T-helper 2 cell treated with Interferon-gamma antibody and Interleukin-4, amounts not matched to agents 5 μg/mL and 100 μg/mL, for 36 hours (primary cell): ENCODE data around the gene TMPRSS2.

Source experiments
- DNase-seq: peaks from one replicate; pipeline ENCODE4 v3.0.0; 2021; ENCODE audit warnings: low spot score
- H3K27ac Mint-ChIP-seq: one replicate; pipeline ENCODE4 v1.8.0; 2021; ENCODE audit warnings: mild to moderate bottlenecking, mixed read lengths
- H3K27me3 Mint-ChIP-seq: one replicate; pipeline ENCODE4 v1.8.0; 2021; ENCODE audit warnings: low read depth, mixed read lengths
- H3K36me3 Mint-ChIP-seq: one replicate; pipeline ENCODE4 v1.8.0; 2021; ENCODE audit warnings: low read depth, mixed read lengths
- H3K4me1 Mint-ChIP-seq: one replicate; pipeline ENCODE4 v1.8.0; 2021; ENCODE audit warnings: low read depth, mixed read lengths
- H3K4me3 Mint-ChIP-seq: one replicate; pipeline ENCODE4 v1.8.0; 2022; ENCODE audit warnings: mild to moderate bottlenecking, moderate library complexity, mixed read lengths
- H3K9me3 Mint-ChIP-seq: one replicate; pipeline ENCODE4 v1.8.0; 2021; ENCODE audit warnings: mixed read lengths

Gene TMPRSS2

GRCh38 chr21:41442481-41443186 is 65.3 kb downstream of the TMPRSS2 start:
- no peak for DNase-seq
- H3K27me3 Mint-ChIP-seq: no peaks in the 10 kb centered on the region
- no peak overlapping the region for H3K4me3 Mint-ChIP-seq
- H3K9me3 Mint-ChIP-seq: no peaks in the 10 kb centered on the region
- peaks cover 81% of the 10 kb centered on the region for H3K36me3 Mint-ChIP-seq
- peaks cover 2% of the 10 kb centered on the region for H3K4me1 Mint-ChIP-seq
- no peak overlapping the region for H3K27ac Mint-ChIP-seq

- peaks cover 81% of the 10 kb centered on the region for H3K36me3 Mint-ChIP-seq
- H3K27me3 Mint-ChIP-seq: no peaks in the 10 kb centered on the region
- DNase-seq: no peak
- peaks cover 5% of the 10 kb centered on the region for H3K4me1 Mint-ChIP-seq
- H3K27ac Mint-ChIP-seq: no peak overlapping the region
- no peak overlapping the region for H3K4me3 Mint-ChIP-seq
- H3K9me3 Mint-ChIP-seq: no peaks in the 10 kb centered on the region
Observed at GRCh38 chr21:41441546-41441945, 66.4 kb downstream of the TMPRSS2 start.

GRCh38 chr21:41439248-41439647 is 68.7 kb downstream of the TMPRSS2 start:
- peaks cover 11% of the 10 kb centered on the region for H3K9me3 Mint-ChIP-seq
- H3K27ac Mint-ChIP-seq: no peak overlapping the region
- H3K36me3 Mint-ChIP-seq: peaks cover 87% of the 10 kb centered on the region
- H3K27me3 Mint-ChIP-seq: no peaks in the 10 kb centered on the region
- no peak overlapping the region for H3K4me3 Mint-ChIP-seq
- DNase-seq: no peak
- peaks cover 10% of the 10 kb centered on the region for H3K4me1 Mint-ChIP-seq

GRCh38 chr21:41438425-41439113 is 69.4 kb downstream of the TMPRSS2 start:
- peaks cover 89% of the 10 kb centered on the region for H3K36me3 Mint-ChIP-seq
- H3K9me3 Mint-ChIP-seq: peaks cover 15% of the 10 kb centered on the region
- no peak overlapping the region for H3K27ac Mint-ChIP-seq
- H3K27me3 Mint-ChIP-seq: no peaks in the 10 kb centered on the region
- no peak for DNase-seq
- H3K4me1 Mint-ChIP-seq: peaks cover 10% of the 10 kb centered on the region
- no peak overlapping the region for H3K4me3 Mint-ChIP-seq

GRCh38 chr21:41437729-41438128 is 70.2 kb downstream of the TMPRSS2 start:
- Mint-ChIP-seq H3K27me3 (no peaks in the 10 kb centered on the region), H3K36me3 (peaks cover 89% of the 10 kb centered on the region), H3K4me3 (no peak overlapping the region), H3K4me1 (peaks cover 10% of the 10 kb centered on the region), H3K27ac (no peak overlapping the region), H3K9me3 (peaks cover 23% of the 10 kb centered on the region)
- DNase-seq: no peak

- H3K36me3 Mint-ChIP-seq: peaks cover 89% of the 10 kb centered on the region
- H3K4me3 Mint-ChIP-seq: no peak overlapping the region
- H3K27ac Mint-ChIP-seq: no peak overlapping the region
- DNase-seq: no peak
- peaks cover 23% of the 10 kb centered on the region for H3K9me3 Mint-ChIP-seq
- no peaks in the 10 kb centered on the region for H3K27me3 Mint-ChIP-seq
- peaks cover 10% of the 10 kb centered on the region for H3K4me1 Mint-ChIP-seq
Observed at GRCh38 chr21:41435706-41436105, 72.3 kb downstream of the TMPRSS2 start.

- Mint-ChIP-seq H3K27me3 (no peaks in the 10 kb centered on the region), H3K9me3 (peaks cover 23% of the 10 kb centered on the region), H3K4me3 (no peak overlapping the region), H3K27ac (no peak overlapping the region), H3K4me1 (peaks cover 21% of the 10 kb centered on the region), H3K36me3 (peaks cover 89% of the 10 kb centered on the region)
- DNase-seq: no peak
Observed at GRCh38 chr21:41433566-41433965, 74.4 kb downstream of the TMPRSS2 start.

- peaks cover 89% of the 10 kb centered on the region for H3K36me3 Mint-ChIP-seq
- no peaks in the 10 kb centered on the region for H3K27me3 Mint-ChIP-seq
- H3K4me3 Mint-ChIP-seq: no peak overlapping the region
- H3K4me1 Mint-ChIP-seq: peaks cover 28% of the 10 kb centered on the region
- DNase-seq: no peak
- no peak overlapping the region for H3K27ac Mint-ChIP-seq
- peaks cover 23% of the 10 kb centered on the region for H3K9me3 Mint-ChIP-seq
Observed at GRCh38 chr21:41432562-41433460, 75.1 kb downstream of the TMPRSS2 start.

GRCh38 chr21:41431788-41432548 is 76.0 kb downstream of the TMPRSS2 start:
- Mint-ChIP-seq H3K4me3 (no peak overlapping the region), H3K27ac (no peak overlapping the region), H3K36me3 (peaks cover 86% of the 10 kb centered on the region), H3K4me1 (peaks cover 32% of the 10 kb centered on the region), H3K9me3 (peaks cover 23% of the 10 kb centered on the region), H3K27me3 (no peaks in the 10 kb centered on the region)
- no peak for DNase-seq

- H3K4me3 Mint-ChIP-seq: peak overlapping the region; percentile 11
- DNase-seq: no peak
- peaks cover 19% of the 10 kb centered on the region for H3K9me3 Mint-ChIP-seq
- H3K4me1 Mint-ChIP-seq: peaks cover 34% of the 10 kb centered on the region
- H3K36me3 Mint-ChIP-seq: peaks cover 70% of the 10 kb centered on the region
- H3K27me3 Mint-ChIP-seq: no peaks in the 10 kb centered on the region
- H3K27ac Mint-ChIP-seq: peak overlapping the region; percentile 6
Observed at GRCh38 chr21:41429925-41430491, 78.0 kb downstream of the TMPRSS2 start.

GRCh38 chr21:41429305-41429704 is 78.7 kb downstream of the TMPRSS2 start:
- H3K27me3 Mint-ChIP-seq: no peaks in the 10 kb centered on the region
- peaks cover 39% of the 10 kb centered on the region for H3K4me1 Mint-ChIP-seq
- H3K4me3 Mint-ChIP-seq: peak overlapping the region; percentile 15
- H3K9me3 Mint-ChIP-seq: peaks cover 12% of the 10 kb centered on the region
- H3K27ac Mint-ChIP-seq: peak overlapping the region; percentile 20
- no peak for DNase-seq
- H3K36me3 Mint-ChIP-seq: peaks cover 63% of the 10 kb centered on the region

GRCh38 chr21:41428847-41429246 is 79.1 kb downstream of the TMPRSS2 start:
- Mint-ChIP-seq H3K36me3 (peaks cover 58% of the 10 kb centered on the region), H3K9me3 (peaks cover 8% of the 10 kb centered on the region), H3K27ac (no peak overlapping the region), H3K4me3 (no peak overlapping the region), H3K27me3 (no peaks in the 10 kb centered on the region), H3K4me1 (peaks cover 44% of the 10 kb centered on the region)
- no peak for DNase-seq

- Mint-ChIP-seq H3K27me3 (no peaks in the 10 kb centered on the region), H3K9me3 (peaks cover 5% of the 10 kb centered on the region), H3K4me1 (peaks cover 49% of the 10 kb centered on the region), H3K36me3 (peaks cover 53% of the 10 kb centered on the region), H3K27ac (peak overlapping the region; percentile 82), H3K4me3 (peak overlapping the region; percentile 96)
- no peak for DNase-seq
Observed at GRCh38 chr21:41428311-41428710, 79.6 kb downstream of the TMPRSS2 start.
